ENCODE measurements around the gene EVA1C. TPM values are rescaled to one million over a fixed set of nuclear protein-coding genes. Genes with fewer than 3 reads are reported as not detected.

EVA1C gene
- total and polyA plus RNA-seq, 9 of the 15 experiments (the other 6 are each of a cell fraction or from before 2014, with no cell fraction given), result 0.22 TPM; not detected in 8

DNA sequence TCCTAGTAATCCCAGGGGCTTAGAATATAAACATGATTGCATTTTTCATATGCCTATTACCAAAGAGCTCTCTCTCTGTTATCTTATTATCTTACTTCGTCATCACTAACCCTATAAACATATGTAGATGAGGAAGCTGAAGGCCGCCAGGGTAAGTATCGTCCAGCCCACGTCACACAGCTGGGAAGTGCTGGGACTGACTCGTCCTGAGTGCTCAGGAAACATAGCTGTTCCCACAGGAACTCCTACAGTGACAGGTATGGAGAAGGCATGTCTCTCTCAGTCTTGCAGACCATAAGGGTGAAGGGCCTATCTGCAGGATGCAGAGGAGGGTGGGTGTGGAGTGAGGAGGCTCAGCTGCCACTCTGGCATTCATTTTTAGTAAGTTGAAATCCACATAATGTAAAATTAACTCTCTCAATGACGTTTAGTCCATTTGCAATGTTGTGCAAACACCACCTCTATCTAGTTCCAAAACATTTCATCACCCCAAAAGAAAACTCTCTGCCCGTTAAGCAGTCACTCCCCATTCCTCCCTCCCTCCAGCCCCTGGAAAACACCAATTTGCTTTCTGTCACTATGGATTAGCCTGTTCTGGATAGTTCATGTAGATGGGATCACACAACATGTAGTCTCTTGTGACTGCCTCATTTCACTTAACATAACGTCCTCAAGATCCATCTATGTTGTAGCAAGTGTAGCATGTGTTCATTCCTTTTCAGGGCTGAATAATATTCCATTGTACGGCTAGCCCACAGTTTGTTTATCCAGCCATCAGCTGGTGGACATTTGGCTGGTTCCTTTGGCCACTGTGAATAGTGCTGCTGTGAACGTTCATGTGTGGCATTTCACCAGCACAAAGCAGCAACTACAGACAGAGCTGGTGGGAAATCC is 104.5 kb downstream of the EVA1C start (continued):
- 0 out of 2 replicates have a peak, but pooled peaks have one; percentile 36 for TF ChIP-seq CEBPB (tag; IDR thresholded peaks at IDR 0.05)
- no peak for TF ChIP-seq CXXC5 (CRISPR knock-in tag; IDR thresholded peaks at IDR 0.05)
- TF ChIP-seq, protein P1, sequence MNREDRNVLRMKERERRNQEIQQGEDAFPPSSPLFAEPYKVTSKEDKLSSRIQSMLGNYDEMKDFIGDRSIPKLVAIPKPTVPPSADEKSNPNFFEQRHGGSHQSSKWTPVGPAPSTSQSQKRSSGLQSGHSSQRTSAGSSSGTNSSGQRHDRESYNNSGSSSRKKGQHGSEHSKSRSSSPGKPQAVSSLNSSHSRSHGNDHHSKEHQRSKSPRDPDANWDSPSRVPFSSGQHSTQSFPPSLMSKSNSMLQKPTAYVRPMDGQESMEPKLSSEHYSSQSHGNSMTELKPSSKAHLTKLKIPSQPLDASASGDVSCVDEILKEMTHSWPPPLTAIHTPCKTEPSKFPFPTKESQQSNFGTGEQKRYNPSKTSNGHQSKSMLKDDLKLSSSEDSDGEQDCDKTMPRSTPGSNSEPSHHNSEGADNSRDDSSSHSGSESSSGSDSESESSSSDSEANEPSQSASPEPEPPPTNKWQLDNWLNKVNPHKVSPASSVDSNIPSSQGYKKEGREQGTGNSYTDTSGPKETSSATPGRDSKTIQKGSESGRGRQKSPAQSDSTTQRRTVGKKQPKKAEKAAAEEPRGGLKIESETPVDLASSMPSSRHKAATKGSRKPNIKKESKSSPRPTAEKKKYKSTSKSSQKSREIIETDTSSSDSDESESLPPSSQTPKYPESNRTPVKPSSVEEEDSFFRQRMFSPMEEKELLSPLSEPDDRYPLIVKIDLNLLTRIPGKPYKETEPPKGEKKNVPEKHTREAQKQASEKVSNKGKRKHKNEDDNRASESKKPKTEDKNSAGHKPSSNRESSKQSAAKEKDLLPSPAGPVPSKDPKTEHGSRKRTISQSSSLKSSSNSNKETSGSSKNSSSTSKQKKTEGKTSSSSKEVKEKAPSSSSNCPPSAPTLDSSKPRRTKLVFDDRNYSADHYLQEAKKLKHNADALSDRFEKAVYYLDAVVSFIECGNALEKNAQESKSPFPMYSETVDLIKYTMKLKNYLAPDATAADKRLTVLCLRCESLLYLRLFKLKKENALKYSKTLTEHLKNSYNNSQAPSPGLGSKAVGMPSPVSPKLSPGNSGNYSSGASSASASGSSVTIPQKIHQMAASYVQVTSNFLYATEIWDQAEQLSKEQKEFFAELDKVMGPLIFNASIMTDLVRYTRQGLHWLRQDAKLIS (CRISPR knock-in tag; IDR thresholded peaks at IDR 0.05), result no peak
- TF ChIP-seq SP2 (IDR thresholded peaks at IDR 0.05; ENCODE audit: extremely low read depth, low read depth, low read length, poor library complexity, severe bottlenecking), result no peak
- TF ChIP-seq NBN (IDR thresholded peaks at IDR 0.05; ENCODE audit: low read depth), result no peak
- TF ChIP-seq, protein P2, sequence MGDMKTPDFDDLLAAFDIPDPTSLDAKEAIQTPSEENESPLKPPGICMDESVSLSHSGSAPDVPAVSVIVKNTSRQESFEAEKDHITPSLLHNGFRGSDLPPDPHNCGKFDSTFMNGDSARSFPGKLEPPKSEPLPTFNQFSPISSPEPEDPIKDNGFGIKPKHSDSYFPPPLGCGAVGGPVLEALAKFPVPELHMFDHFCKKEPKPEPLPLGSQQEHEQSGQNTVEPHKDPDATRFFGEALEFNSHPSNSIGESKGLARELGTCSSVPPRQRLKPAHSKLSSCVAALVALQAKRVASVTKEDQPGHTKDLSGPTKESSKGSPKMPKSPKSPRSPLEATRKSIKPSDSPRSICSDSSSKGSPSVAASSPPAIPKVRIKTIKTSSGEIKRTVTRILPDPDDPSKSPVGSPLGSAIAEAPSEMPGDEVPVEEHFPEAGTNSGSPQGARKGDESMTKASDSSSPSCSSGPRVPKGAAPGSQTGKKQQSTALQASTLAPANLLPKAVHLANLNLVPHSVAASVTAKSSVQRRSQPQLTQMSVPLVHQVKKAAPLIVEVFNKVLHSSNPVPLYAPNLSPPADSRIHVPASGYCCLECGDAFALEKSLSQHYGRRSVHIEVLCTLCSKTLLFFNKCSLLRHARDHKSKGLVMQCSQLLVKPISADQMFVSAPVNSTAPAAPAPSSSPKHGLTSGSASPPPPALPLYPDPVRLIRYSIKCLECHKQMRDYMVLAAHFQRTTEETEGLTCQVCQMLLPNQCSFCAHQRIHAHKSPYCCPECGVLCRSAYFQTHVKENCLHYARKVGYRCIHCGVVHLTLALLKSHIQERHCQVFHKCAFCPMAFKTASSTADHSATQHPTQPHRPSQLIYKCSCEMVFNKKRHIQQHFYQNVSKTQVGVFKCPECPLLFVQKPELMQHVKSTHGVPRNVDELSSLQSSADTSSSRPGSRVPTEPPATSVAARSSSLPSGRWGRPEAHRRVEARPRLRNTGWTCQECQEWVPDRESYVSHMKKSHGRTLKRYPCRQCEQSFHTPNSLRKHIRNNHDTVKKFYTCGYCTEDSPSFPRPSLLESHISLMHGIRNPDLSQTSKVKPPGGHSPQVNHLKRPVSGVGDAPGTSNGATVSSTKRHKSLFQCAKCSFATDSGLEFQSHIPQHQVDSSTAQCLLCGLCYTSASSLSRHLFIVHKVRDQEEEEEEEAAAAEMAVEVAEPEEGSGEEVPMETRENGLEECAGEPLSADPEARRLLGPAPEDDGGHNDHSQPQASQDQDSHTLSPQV (IDR thresholded peaks at IDR 0.05), result no peak
- TF ChIP-seq, protein P3, sequence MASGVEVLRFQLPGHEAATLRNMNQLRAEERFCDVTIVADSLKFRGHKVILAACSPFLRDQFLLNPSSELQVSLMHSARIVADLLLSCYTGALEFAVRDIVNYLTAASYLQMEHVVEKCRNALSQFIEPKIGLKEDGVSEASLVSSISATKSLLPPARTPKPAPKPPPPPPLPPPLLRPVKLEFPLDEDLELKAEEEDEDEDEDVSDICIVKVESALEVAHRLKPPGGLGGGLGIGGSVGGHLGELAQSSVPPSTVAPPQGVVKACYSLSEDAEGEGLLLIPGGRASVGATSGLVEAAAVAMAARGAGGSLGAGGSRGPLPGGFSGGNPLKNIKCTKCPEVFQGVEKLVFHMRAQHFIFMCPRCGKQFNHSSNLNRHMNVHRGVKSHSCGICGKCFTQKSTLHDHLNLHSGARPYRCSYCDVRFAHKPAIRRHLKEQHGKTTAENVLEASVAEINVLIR (CRISPR knock-in tag; IDR thresholded peaks at IDR 0.05), result no peak
- TF ChIP-seq, protein P4, sequence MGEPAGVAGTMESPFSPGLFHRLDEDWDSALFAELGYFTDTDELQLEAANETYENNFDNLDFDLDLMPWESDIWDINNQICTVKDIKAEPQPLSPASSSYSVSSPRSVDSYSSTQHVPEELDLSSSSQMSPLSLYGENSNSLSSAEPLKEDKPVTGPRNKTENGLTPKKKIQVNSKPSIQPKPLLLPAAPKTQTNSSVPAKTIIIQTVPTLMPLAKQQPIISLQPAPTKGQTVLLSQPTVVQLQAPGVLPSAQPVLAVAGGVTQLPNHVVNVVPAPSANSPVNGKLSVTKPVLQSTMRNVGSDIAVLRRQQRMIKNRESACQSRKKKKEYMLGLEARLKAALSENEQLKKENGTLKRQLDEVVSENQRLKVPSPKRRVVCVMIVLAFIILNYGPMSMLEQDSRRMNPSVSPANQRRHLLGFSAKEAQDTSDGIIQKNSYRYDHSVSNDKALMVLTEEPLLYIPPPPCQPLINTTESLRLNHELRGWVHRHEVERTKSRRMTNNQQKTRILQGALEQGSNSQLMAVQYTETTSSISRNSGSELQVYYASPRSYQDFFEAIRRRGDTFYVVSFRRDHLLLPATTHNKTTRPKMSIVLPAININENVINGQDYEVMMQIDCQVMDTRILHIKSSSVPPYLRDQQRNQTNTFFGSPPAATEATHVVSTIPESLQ (CRISPR knock-in tag; IDR thresholded peaks at IDR 0.05), result no peak
- no peak for TF ChIP-seq MAFK (IDR thresholded peaks at IDR 0.05; ENCODE audit: low read length)
- peak; percentile 43 to 72; a peak in 2 of 4 replicates for TF ChIP-seq KDM1A (IDR thresholded peaks at IDR 0.05)
- TF ChIP-seq, protein P5, sequence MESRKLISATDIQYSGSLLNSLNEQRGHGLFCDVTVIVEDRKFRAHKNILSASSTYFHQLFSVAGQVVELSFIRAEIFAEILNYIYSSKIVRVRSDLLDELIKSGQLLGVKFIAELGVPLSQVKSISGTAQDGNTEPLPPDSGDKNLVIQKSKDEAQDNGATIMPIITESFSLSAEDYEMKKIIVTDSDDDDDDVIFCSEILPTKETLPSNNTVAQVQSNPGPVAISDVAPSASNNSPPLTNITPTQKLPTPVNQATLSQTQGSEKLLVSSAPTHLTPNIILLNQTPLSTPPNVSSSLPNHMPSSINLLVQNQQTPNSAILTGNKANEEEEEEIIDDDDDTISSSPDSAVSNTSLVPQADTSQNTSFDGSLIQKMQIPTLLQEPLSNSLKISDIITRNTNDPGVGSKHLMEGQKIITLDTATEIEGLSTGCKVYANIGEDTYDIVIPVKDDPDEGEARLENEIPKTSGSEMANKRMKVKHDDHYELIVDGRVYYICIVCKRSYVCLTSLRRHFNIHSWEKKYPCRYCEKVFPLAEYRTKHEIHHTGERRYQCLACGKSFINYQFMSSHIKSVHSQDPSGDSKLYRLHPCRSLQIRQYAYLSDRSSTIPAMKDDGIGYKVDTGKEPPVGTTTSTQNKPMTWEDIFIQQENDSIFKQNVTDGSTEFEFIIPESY (CRISPR knock-in tag; IDR thresholded peaks at IDR 0.05), result no peak
